Panc1 (cell line): ENCODE data around the gene NOL9.

ENCODE experiments used
- CTCF ChIP-seq: fragments of 450-650 bp; IDR thresholded peaks from 2 replicates; pipeline ENCODE4 v1.5.1; 2017; ENCODE audit warnings: mild to moderate bottlenecking
- REST ChIP-seq, 2 experiments: IDR thresholded peaks; 2 replicates each; pipeline ENCODE4 v1.6.1; 2011 to 2012; ENCODE audit warnings: low read depth in 2 of 2, control low read depth in 1 of 2, low read length in 1 of 2, mild to moderate bottlenecking in 1 of 2, moderate library complexity in 1 of 2; ENCODE audit not compliant: insufficient read depth in 1 of 2
- SIN3A ChIP-seq: IDR thresholded peaks from 2 replicates; pipeline ENCODE4 v1.6.1; 2012; ENCODE audit warnings: low read depth, mild to moderate bottlenecking, low read length, moderate library complexity, borderline replicate concordance; ENCODE audit not compliant: insufficient read depth

- TF ChIP-seq CTCF (no peak), SIN3A (no peak), REST (IDR thresholded peaks at IDR 0.05; ENCODE audit: insufficient read depth in 1 of 2, low read depth in 2 of 2, low read length in 1 of 2) (no peak)
Observed at GRCh38 chr1:6504887-6505286, 49.4 kb downstream of the NOL9 start.
